Measurements from ENCODE around the gene AFM. TPM values are rescaled to one million over a fixed set of nuclear protein-coding genes. Genes with fewer than 3 reads are reported as not detected.

The AFM gene
- total and polyA plus RNA-seq, 4 donors = 0.09 TPM; not detected in 3

GRCh38 chr4:73436674-73437557, 44.6 kb upstream of the AFM start:
- Histone ChIP-seq H3K9me3 (ENCODE audit: control insufficient read depth in 4 of 4, insufficient read depth in 3 of 4, low read length in 3 of 4) (no peaks in the 10 kb centered on the region), H3K4me3 (no peak overlapping the region), H3K27me3 (ENCODE audit: control insufficient read depth in 3 of 3, insufficient read depth in 3 of 3, low read length in 2 of 3) (no peaks in the 10 kb centered on the region), H3K4me1 (ENCODE audit: control insufficient read depth in 5 of 5, insufficient read depth in 5 of 5, low read length in 5 of 5) (no peaks in the 10 kb centered on the region), H3K36me3 (ENCODE audit: control insufficient read depth in 4 of 4, insufficient read depth in 4 of 4, low read length in 4 of 4) (no peaks in the 10 kb centered on the region), H3K9ac (ENCODE audit: insufficient read depth in 1 of 2, low read length in 2 of 2) (no peak overlapping the region), H3K27ac (ENCODE audit: low read depth in 1 of 2, low read length in 1 of 2) (no peak overlapping the region)
- no peak for ATAC-seq (ENCODE audit: insufficient read depth, low FRiP score)
- 58 to 76% methylated on average over 3 of the region's 3 CpGs for WGBS, 2 donors
- no peak for TF ChIP-seq CTCF (IDR thresholded peaks at IDR 0.05; ENCODE audit: control extremely low read depth, extremely low read depth)
- DNase-seq = no peak

GRCh38 chr4:73437558-73437956, 44.0 kb upstream of the AFM start:
- ATAC-seq (ENCODE audit: insufficient read depth, low FRiP score) = no peak
- H3K4me3 ChIP-seq = no peak overlapping the region

GRCh38 chr4:73438048-73438447, 43.5 kb upstream of the AFM start:
- Histone ChIP-seq H3K4me3 (no peak overlapping the region), H3K9ac (ENCODE audit: insufficient read depth in 1 of 2, low read length in 2 of 2) (no peak overlapping the region), H3K4me1 (ENCODE audit: control insufficient read depth in 5 of 5, insufficient read depth in 5 of 5, low read length in 5 of 5) (no peaks in the 10 kb centered on the region), H3K27me3 (ENCODE audit: control insufficient read depth in 3 of 3, insufficient read depth in 3 of 3, low read length in 2 of 3) (no peaks in the 10 kb centered on the region), H3K9me3 (ENCODE audit: control insufficient read depth in 4 of 4, insufficient read depth in 3 of 4, low read length in 3 of 4) (no peaks in the 10 kb centered on the region), H3K27ac (ENCODE audit: low read depth in 1 of 2, low read length in 1 of 2) (no peak overlapping the region), H3K36me3 (ENCODE audit: control insufficient read depth in 4 of 4, insufficient read depth in 4 of 4, low read length in 4 of 4) (no peaks in the 10 kb centered on the region)
- no peak for DNase-seq
- TF ChIP-seq CTCF (IDR thresholded peaks at IDR 0.05; ENCODE audit: control extremely low read depth, extremely low read depth) = no peak
- 78 to 88% methylated on average over 1 of the region's 1 CpG for WGBS, 2 donors
- no peak for ATAC-seq (ENCODE audit: insufficient read depth, low FRiP score)

More at GRCh38 chr4:73437558-73437956, 44.0 kb upstream of the AFM start:
- Histone ChIP-seq H3K36me3 (ENCODE audit: control insufficient read depth in 4 of 4, insufficient read depth in 4 of 4, low read length in 4 of 4) (no peaks in the 10 kb centered on the region), H3K9me3 (ENCODE audit: control insufficient read depth in 4 of 4, insufficient read depth in 3 of 4, low read length in 3 of 4) (no peaks in the 10 kb centered on the region), H3K27ac (ENCODE audit: low read depth in 1 of 2, low read length in 1 of 2) (no peak overlapping the region), H3K27me3 (ENCODE audit: control insufficient read depth in 3 of 3, insufficient read depth in 3 of 3, low read length in 2 of 3) (no peaks in the 10 kb centered on the region), H3K4me1 (ENCODE audit: control insufficient read depth in 5 of 5, insufficient read depth in 5 of 5, low read length in 5 of 5) (no peaks in the 10 kb centered on the region), H3K9ac (ENCODE audit: insufficient read depth in 1 of 2, low read length in 2 of 2) (no peak overlapping the region)
- no peak for DNase-seq
- TF ChIP-seq CTCF (IDR thresholded peaks at IDR 0.05; ENCODE audit: control extremely low read depth, extremely low read depth) = no peak

Measured in lung (tissue), 12 donors.